GM10266 (cell line): ENCODE data around the gene MAS1L.

Experiments used
- DNase-seq: peaks from one replicate; pipeline ENCODE4 v3.0.0; 2012; ENCODE audit errors: extremely low spot score
- CTCF ChIP-seq: IDR thresholded peaks from 2 replicates; pipeline ENCODE4 v1.5.1; 2012; ENCODE audit warnings: mild to moderate bottlenecking, low read depth; ENCODE audit not compliant: control insufficient read depth, insufficient read depth; ENCODE audit errors: missing control alignments

Gene MAS1L

GRCh38 chr6:29477923-29478450 lies 9.8 kb downstream of the MAS1L start:
- no peak for DNase-seq
- TF ChIP-seq CTCF = no peak

GRCh38 chr6:29474996-29475395 lies 12.8 kb downstream of the MAS1L start:
- no peak for TF ChIP-seq CTCF

GRCh38 chr6:29466241-29466640 lies 21.5 kb downstream of the MAS1L start:
- TF ChIP-seq CTCF = no peak
- DNase-seq = no peak

More at GRCh38 chr6:29474996-29475395, 12.8 kb downstream of the MAS1L start:
- no peak for DNase-seq

GRCh38 chr6:29465801-29466200 lies 22.0 kb downstream of the MAS1L start:
- DNase-seq = no peak
- TF ChIP-seq CTCF = no peak

- no peak for DNase-seq
Measured at GRCh38 chr6:29465279-29465678, 22.5 kb downstream of the MAS1L start.

GRCh38 chr6:29462022-29462421 lies 25.7 kb downstream of the MAS1L start:
- no peak for TF ChIP-seq CTCF
- DNase-seq = no peak

More at GRCh38 chr6:29465279-29465678, 22.5 kb downstream of the MAS1L start:
- no peak for TF ChIP-seq CTCF

- DNase-seq = no peak
- no peak for TF ChIP-seq CTCF
Measured at GRCh38 chr6:29461021-29461814, 26.5 kb downstream of the MAS1L start.
